Pancreas (tissue), 8 donors: ENCODE results near the gene RIPOR3. TPM values are rescaled to one million over a fixed set of nuclear protein-coding genes. Genes with fewer than 3 reads are reported as not detected.

Source experiments
- microRNA-seq, 2 donors: library from miRNA; unstranded; fragments of <30 nt; microRNA quantifications; one replicate each; pipeline versions ENCODE4 to v1.1.0, GENCODE V29; 2019 to 2020
- polyA plus RNA-seq, 2 donors: library from polyadenylated mRNA; stranded (reverse); fragments of 200-250 nt; gene quantifications; one replicate each; pipeline ENCODE4 v1.2.3, GENCODE V29; 2013
- total RNA-seq, 6 donors: library from RNA; stranded (reverse); fragmentation: NEBNext Ultra II Directional in 4 of 6; extraction: Animal tissue kit (Norgen Biotek cat#: 25700) in 4 of 6; gene quantifications; one replicate each; pipeline versions ENCODE4 v1.2.1 to v1.2.4, GENCODE V29; 2021 to 2023
- donor health status: healthy with polysubstance abuse.
- donor health status: DM: no; HTN: no; CAD: no; lungs with moderate emphysema.
- donor health status: DM: no; HTN: no; CAD: no.
- donor health status: Bipolar disorder and iron deficiency.
- donor health status: DM: yes; HTN: yes; CAD: no.
- donor health status: DM: no; HTN: no; CAD: no.
- donor health status: DM: no; HTN: no; CAD: no.
- donor health status: DM: yes; HTN: yes; CAD: no.

RIPOR3 gene
- total and polyA plus RNA-seq, 8 donors = 0.67 to 11.3 (median 2.1) TPM

Small RNAs within 50 kb of the gene (microRNA-seq; reads per million reads assigned to microRNA genes)
- gene MIR1302-5 (0 reads per million in 2 donors), gene MIR645 (0 reads per million in 2 donors)

Other genes with a start within 250 kb of the RIPOR3 start
- gene PTPN1, start 181.2 kb downstream of the RIPOR3 start, total RNA-seq = 10 to 100 TPM in 1 of 6 donors, 1 to 10 TPM in 5; 6.0 to 12.4 (median 8.4) TPM
- gene PTPN1, start 181.2 kb downstream of the RIPOR3 start, polyA plus RNA-seq = 10 to 100 TPM in 1 of 2 donors, 1 to 10 TPM in 1; 8.3 to 11.2 TPM
- 10 to 100 TPM in 4 of 6 donors, 1 to 10 TPM in 2; 8.1 to 17.8 (median 11.9) TPM for gene PARD6B, start 40.0 kb upstream of the RIPOR3 start, total RNA-seq
- gene PARD6B, start 40.0 kb upstream of the RIPOR3 start, polyA plus RNA-seq = 1 to 10 TPM; 3.1 to 4.2 TPM
- gene BCAS4, start 103.5 kb upstream of the RIPOR3 start, total RNA-seq = 1 to 10 TPM in 5 of 6 donors, under 1 TPM in 1; 0.85 to 1.9 (median 1.7) TPM
- 1 to 10 TPM; 2.0 to 4.8 TPM for gene BCAS4, start 103.5 kb upstream of the RIPOR3 start, polyA plus RNA-seq
- gene ADNP, start 239.9 kb upstream of the RIPOR3 start, total RNA-seq = 10 to 100 TPM; 18.7 to 33.8 (median 20.5) TPM
- gene ADNP, start 239.9 kb upstream of the RIPOR3 start, polyA plus RNA-seq = 10 to 100 TPM; 17.8 to 21.5 TPM